Uterus (tissue), 4 donors: Measurements from ENCODE around the gene MED16. TPM values are rescaled to one million over a fixed set of nuclear protein-coding genes. Genes with fewer than 3 reads are reported as not detected.
A peak's percentile ranks its signal among the peaks of the same experiment; 100 is the strongest.
"Not testable (repeated sequence)": the region's sequence is repeated elsewhere in the genome, so short reads cannot be mapped to it uniquely, and the experiment has no call there.

Experiments
- DNase-seq, 2 donors: peaks; one replicate each; pipeline ENCODE4 v3.0.0-alpha.2; 2019 to 2020
- H3K27ac ChIP-seq, 2 donors: fragments of 200-600 bp; sonication (generic); 1 replicate in 1 of 2; 2 replicates in 1 of 2; pipeline ENCODE4 v1.5.1; 2016 to 2018
- H3K27me3 ChIP-seq, 2 donors: fragments of 200-600 bp; sonication (generic); one replicate each; pipeline ENCODE4 v1.5.1; 2018 to 2019; ENCODE audit warnings: control low read depth in 1 of 2
- H3K36me3 ChIP-seq, 2 donors: fragments of 200-600 bp; sonication (generic); one replicate each; pipeline ENCODE4 v1.5.1; 2019; ENCODE audit warnings: control low read depth in 1 of 2
- H3K4me1 ChIP-seq, 2 donors: fragments of 200-600 bp; sonication (generic); one replicate each; pipeline ENCODE4 v1.5.1; 2018 to 2019; ENCODE audit warnings: control low read depth in 1 of 2
- H3K4me3 ChIP-seq, 2 donors: fragments of 200-600 bp; sonication (generic); 1 replicate in 1 of 2; 2 replicates in 1 of 2; pipeline ENCODE4 v1.5.1; 2018 to 2019; ENCODE audit warnings: mild to moderate bottlenecking in 1 of 2
- H3K9me3 ChIP-seq, 2 donors: fragments of 200-600 bp; sonication (generic); one replicate each; pipeline ENCODE4 v1.5.1; 2019; ENCODE audit warnings: control low read depth in 1 of 2
- POLR2A ChIP-seq, 2 donors: fragments of 450-650 bp; IDR thresholded peaks; one replicate each; pipeline ENCODE4 v1.6.1; 2016; ENCODE audit warnings: antibody characterized with exemption in 2 of 2, mild to moderate bottlenecking in 1 of 2, moderate library complexity in 1 of 2
- intact Hi-C: fragments of 100-400 bp; cut with DNase I; formaldehyde crosslinking; loops from one replicate; pipeline ENCODE4 v1.15.1; 2023; ENCODE audit warnings: low total_unique reads
- total RNA-seq, 4 donors: library from RNA; depleted of rRNA in 3 of 4; stranded (reverse); fragments of >200 nt in 3 of 4; gene quantifications; one replicate each; pipeline versions ENCODE4 v1.1.0 to v1.2.4, GENCODE V29; 2014 to 2023
- TF ChIP-seq, protein P1 (sequence below), 4 experiments: fragments of 200-600 bp in 2 of 4; fragments of 450-650 bp in 2 of 4; sonication (generic) in 2 of 4; IDR thresholded peaks; one replicate each; pipeline ENCODE4 v1.5.1; 2016 to 2019; ENCODE audit warnings: antibody characterized with exemption in 4 of 4, mild to moderate bottlenecking in 2 of 4, moderate library complexity in 1 of 4
- donor health status: DM: yes; HTN: yes; CAD: no.

Gene MED16
- total RNA-seq, 4 donors from 2014 or later, result 12.0 to 69.1 (median 43.1) TPM

DNA sequence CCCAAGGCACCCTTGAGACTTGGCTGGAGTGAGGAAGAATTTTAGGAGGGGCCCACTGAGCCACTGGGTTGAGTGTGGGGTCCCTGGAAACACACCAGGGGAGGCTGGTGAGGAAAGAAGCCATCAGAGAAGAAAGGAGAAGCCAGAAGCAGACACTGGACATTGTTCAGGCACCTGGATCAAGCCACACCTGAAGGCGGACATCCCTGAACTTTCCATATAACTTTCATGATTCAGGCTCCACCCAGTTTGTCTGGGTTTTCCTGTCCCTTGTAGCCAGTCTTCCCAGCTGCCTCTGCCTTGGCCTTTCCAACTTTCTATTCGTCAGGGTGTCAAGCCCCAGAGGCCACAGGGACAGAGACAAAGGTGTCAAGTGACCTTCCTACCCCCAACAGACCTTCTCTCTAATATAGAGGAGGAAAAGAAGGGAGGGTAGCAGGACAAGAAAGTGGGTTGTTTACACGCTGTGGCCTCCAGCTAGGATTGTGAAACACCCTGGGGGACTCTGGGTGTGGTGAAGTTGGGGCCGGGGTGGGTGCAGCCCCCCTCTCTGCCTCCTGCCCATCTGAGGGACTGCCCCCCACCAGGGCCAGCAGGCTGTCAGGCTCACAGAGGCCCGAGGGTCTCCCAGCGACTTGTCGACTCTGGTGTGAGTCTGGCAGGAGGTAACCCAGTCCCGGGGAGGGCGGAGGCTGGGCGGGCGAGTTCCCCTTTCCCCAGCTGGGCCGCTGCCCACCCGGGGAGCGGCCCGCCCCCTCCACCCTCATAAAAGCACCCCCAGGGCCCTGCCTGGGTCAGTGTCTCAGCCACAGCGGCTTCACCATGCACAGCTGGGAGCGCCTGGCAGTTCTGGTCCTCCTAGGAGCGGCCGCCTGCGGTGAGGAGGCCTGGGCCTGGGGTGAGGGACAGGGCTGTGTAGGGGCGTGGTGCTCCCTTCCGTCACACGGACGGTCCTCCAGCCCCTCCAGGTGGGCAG, 33.8 kb downstream of the MED16 start, which contains the start of gene CFD:
CFD (plus strand) TSS at position 797 of the 976 bp plus-strand sequence; CDS start at position 823, 26 bp downstream.
- Histone ChIP-seq H3K36me3 (no peaks in the 10 kb centered on the region), H3K4me1 (peaks cover 0 to 17% of the 10 kb centered on the region in 2 donors), H3K27ac (peak within 1 kb of the TSS in 1 of 2 donors; percentile 27), H3K4me3 (peak within 1 kb of the TSS in 1 of 2 donors; percentile 7), H3K9me3 (no peaks in the 10 kb centered on the region), H3K27me3 (peaks cover 0 to 26% of the 10 kb centered on the region in 2 donors)
- DNase-seq, result no peak
- intact Hi-C loops, result no loop called here
- TF ChIP-seq POLR2A (IDR thresholded peaks at IDR 0.05), result peak in 1 of 2 donors; percentile 20
- TF ChIP-seq, protein P1, sequence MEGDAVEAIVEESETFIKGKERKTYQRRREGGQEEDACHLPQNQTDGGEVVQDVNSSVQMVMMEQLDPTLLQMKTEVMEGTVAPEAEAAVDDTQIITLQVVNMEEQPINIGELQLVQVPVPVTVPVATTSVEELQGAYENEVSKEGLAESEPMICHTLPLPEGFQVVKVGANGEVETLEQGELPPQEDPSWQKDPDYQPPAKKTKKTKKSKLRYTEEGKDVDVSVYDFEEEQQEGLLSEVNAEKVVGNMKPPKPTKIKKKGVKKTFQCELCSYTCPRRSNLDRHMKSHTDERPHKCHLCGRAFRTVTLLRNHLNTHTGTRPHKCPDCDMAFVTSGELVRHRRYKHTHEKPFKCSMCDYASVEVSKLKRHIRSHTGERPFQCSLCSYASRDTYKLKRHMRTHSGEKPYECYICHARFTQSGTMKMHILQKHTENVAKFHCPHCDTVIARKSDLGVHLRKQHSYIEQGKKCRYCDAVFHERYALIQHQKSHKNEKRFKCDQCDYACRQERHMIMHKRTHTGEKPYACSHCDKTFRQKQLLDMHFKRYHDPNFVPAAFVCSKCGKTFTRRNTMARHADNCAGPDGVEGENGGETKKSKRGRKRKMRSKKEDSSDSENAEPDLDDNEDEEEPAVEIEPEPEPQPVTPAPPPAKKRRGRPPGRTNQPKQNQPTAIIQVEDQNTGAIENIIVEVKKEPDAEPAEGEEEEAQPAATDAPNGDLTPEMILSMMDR (IDR thresholded peaks at IDR 0.05), result no peak

DNA sequence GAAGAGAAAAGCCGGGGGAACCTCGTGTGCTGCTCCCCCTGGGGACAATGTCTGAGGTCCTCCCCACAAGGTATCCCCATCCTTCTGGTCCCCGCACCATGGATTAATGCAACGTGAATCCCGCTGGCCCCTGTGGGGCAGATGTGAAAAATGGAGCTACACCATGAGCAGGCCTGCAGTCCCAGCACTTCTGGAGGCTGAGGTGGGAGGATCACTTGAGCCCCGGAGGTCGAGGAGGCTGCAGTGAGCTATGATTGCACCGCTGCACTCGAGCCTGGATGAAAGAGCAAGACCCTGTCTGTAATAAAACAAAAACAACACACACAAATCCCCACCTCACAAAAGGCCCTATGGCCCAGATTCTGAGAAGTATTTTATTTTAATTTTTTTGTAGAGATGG, 34.7 kb downstream of the MED16 start:
- intact Hi-C loops, result no loop called here
- Histone ChIP-seq H3K27ac (no peak overlapping the region), H3K4me3 (no peak overlapping the region), H3K27me3 (peaks cover 0 to 27% of the 10 kb centered on the region in 2 donors), H3K9me3 (no peaks in the 10 kb centered on the region), H3K4me1 (peaks cover 0 to 17% of the 10 kb centered on the region in 2 donors), H3K36me3 (no peaks in the 10 kb centered on the region)
- TF ChIP-seq, protein P1 (IDR thresholded peaks at IDR 0.05), result no peak
- no peak for TF ChIP-seq POLR2A (IDR thresholded peaks at IDR 0.05)
- no peak for DNase-seq

DNA sequence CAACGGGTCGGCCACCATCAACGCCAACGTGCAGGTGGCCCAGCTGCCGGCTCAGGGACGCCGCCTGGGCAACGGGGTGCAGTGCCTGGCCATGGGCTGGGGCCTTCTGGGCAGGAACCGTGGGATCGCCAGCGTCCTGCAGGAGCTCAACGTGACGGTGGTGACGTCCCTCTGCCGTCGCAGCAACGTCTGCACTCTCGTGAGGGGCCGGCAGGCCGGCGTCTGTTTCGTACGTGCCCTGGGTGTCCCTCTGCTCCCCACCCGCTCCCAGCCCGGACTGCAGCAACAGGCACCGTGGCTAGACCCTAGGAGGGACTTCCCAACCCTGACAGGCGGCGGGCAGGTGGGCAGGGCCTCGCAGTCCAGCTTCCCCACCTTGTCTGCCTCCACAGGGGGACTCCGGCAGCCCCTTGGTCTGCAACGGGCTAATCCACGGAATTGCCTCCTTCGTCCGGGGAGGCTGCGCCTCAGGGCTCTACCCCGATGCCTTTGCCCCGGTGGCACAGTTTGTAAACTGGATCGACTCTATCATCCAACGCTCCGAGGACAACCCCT, 37.3 kb downstream of the MED16 start:
- TF ChIP-seq, protein P1 (IDR thresholded peaks at IDR 0.05), result no peak
- TF ChIP-seq POLR2A (IDR thresholded peaks at IDR 0.05), result no peak
- Histone ChIP-seq H3K36me3 (no peaks in the 10 kb centered on the region), H3K27ac (no peak overlapping the region), H3K9me3 (no peaks in the 10 kb centered on the region), H3K4me1 (peaks cover 3 to 8% of the 10 kb centered on the region in 2 donors), H3K4me3 (no peak overlapping the region), H3K27me3 (peaks cover 9 to 32% of the 10 kb centered on the region in 2 donors)
- intact Hi-C loops, result no loop called here
- no peak for DNase-seq

DNA sequence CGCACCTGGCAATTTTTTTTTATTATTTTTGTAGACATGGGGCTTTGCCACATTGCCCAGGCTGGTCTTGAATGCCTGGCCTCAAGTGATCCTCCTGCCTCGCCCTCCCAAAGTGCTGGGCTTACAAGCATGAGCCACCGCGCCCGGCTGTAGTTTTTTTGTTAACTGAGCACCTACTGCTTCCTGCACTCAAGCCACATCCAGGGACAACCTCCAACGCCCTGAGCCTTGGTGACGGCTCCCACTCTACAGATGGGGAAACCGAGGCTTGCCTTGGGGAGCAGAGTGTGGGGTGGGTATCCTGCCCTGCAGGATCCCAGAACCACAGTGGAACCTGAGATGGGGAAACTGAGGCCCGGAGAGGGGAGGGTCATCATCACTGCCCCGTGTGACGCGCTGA, 37.8 kb downstream of the MED16 start:
- H3K4me1 ChIP-seq, result peaks cover 3% of the 10 kb centered on the region in 2 donors
- intact Hi-C loops, result no loop called here
- no peak for DNase-seq
- no peak overlapping the region for H3K27ac ChIP-seq
- no peaks in the 10 kb centered on the region for H3K9me3 ChIP-seq
- H3K36me3 ChIP-seq, result no peaks in the 10 kb centered on the region
- no peak overlapping the region for H3K4me3 ChIP-seq
- TF ChIP-seq, protein P1 (IDR thresholded peaks at IDR 0.05), result no peak
- TF ChIP-seq POLR2A (IDR thresholded peaks at IDR 0.05), result no peak
- H3K27me3 ChIP-seq, result peaks cover 9 to 27% of the 10 kb centered on the region in 2 donors

GRCh38 chr19:854549-854948, 38.4 kb downstream of the MED16 start:
- no peak for DNase-seq
- no peak overlapping the region for H3K4me3 ChIP-seq
- no peaks in the 10 kb centered on the region for H3K36me3 ChIP-seq
- TF ChIP-seq, protein P1 (IDR thresholded peaks at IDR 0.05), result no peak
- H3K27me3 ChIP-seq, result peaks cover 9 to 21% of the 10 kb centered on the region in 2 donors
- H3K4me1 ChIP-seq, result peaks cover 0 to 3% of the 10 kb centered on the region in 2 donors
- no peak overlapping the region for H3K27ac ChIP-seq
- intact Hi-C loops, result no loop called here
- no peaks in the 10 kb centered on the region for H3K9me3 ChIP-seq

- peaks cover 9 to 18% of the 10 kb centered on the region in 2 donors for H3K27me3 ChIP-seq
- intact Hi-C loops, H3K9me3 ChIP-seq, DNase-seq, H3K27ac ChIP-seq, H3K4me3 ChIP-seq, H3K36me3 ChIP-seq, H3K4me1 ChIP-seq: not testable (repeated sequence)
Observed at GRCh38 chr19:853614-854220, 39.3 kb downstream of the MED16 start.
